Measurements from ENCODE around the gene DPP10. TPM values are rescaled to one million over a fixed set of nuclear protein-coding genes. Genes with fewer than 3 reads are reported as not detected.
"Not testable (repeated sequence)": the region's sequence is repeated elsewhere in the genome, so short reads cannot be mapped to it uniquely, and the experiment has no call there.

DPP10 gene
- not detected in 2 replicates for total RNA-seq

DNA sequence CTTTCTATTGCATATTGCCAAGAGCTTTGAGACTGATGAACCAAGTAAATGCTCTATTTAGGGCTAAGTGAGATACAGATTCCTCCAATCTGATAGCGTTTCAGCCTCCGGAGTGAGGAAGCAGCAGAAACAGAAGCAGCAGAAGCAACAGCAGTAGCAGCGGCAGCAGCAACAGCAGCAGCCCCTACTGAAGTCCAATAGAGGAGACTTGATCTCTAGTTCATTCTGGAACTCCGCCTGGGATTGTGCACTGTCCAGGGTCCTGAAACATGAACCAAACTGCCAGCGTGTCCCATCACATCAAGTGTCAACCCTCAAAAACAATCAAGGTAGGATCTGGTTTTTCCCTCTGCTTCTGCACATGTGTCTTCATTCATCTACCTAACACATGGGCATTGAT, at the start of gene DPP10:
Gene DPP10 (plus strand): TSS at position 132 of the 400 bp plus-strand sequence.
- no peak for DNase-seq (ENCODE audit: low spot score)
- no peaks in the 10 kb centered on the region for H3K9me3 Mint-ChIP-seq
- no peaks in the 10 kb centered on the region for H3K27me3 Mint-ChIP-seq (ENCODE audit: insufficient read depth)
- intact Hi-C loops (cut with micrococcal nuclease): no loop called here
- H3K27ac Mint-ChIP-seq: no peak within 1 kb of the TSS
- H3K36me3 Mint-ChIP-seq (ENCODE audit: low read depth): no peaks in the 10 kb centered on the region
- H3K4me1 Mint-ChIP-seq (ENCODE audit: low read depth): no peaks in the 10 kb centered on the region
- no peak within 1 kb of the TSS for H3K4me3 Mint-ChIP-seq

DNA sequence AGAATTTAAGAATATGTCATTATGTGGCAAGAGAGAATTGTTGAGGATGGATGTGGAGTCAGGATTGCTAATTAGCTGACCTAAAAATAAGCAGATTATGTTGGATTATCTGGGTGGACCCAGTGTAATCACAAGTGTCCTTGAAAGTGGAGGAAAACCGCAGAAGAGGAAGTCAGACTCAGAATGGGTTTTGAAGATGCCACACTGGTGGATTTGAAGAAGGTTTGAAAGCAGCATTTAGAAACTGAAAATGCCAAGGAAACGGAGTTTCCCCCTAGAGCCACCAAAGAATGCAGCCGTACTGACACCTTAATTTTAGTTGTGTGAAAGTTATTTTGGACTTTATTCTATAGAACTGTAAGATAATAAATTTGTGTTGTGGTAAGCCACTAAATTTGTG, 41.6 kb upstream of the DPP10 start:
- DNase-seq (ENCODE audit: low spot score): no peak
- H3K4me3 Mint-ChIP-seq: no peak overlapping the region
- no peaks in the 10 kb centered on the region for H3K27me3 Mint-ChIP-seq (ENCODE audit: insufficient read depth)
- intact Hi-C loops (cut with micrococcal nuclease): no loop called here
- no peaks in the 10 kb centered on the region for H3K36me3 Mint-ChIP-seq (ENCODE audit: low read depth)
- H3K4me1 Mint-ChIP-seq (ENCODE audit: low read depth): no peaks in the 10 kb centered on the region
- no peaks in the 10 kb centered on the region for H3K9me3 Mint-ChIP-seq
- no peak overlapping the region for H3K27ac Mint-ChIP-seq

DNA sequence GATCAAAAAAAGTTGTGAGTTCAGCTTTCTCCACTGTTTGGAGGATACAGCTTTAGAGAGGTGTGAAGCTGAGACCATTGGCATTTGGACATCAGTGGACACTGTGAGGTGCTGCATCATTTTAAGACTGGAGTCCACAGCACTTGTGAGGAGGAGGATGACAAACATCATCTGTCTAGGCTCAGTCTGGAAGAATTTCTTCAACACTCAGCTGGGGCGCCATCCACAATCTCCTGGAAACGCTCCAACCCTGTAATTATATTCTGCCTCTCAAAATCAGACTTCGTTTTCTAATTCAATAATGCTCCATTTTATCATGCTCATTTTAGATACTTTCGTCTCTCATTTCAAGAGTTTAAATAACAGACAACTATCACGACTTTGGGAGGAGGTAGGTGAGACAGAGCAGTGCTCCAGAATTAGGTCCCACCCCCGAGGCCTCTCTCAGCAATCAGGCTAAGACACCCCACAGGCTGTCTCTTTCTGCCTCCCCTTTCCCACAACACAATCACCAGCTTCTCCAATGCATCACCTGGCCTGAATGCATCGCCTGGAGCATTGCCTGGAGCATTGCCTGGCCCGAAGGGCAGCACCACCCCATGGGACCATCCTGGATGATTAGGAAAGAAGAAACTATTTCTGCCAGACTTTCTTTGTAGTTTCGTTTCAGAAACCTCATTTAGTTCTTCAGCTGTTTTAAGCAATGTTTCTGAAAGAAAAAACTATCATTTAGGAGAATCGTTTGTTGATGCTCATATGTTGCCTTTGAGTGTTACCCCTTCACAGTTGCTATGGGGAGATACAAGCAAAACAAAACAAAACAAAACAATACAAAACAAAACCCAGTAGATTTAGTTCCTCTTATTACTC, 37.0 kb upstream of the DPP10 start:
- H3K4me3 Mint-ChIP-seq: no peak overlapping the region
- H3K36me3 Mint-ChIP-seq (ENCODE audit: low read depth): no peaks in the 10 kb centered on the region
- H3K9me3 Mint-ChIP-seq: peaks cover 14% of the 10 kb centered on the region
- no peaks in the 10 kb centered on the region for H3K4me1 Mint-ChIP-seq (ENCODE audit: low read depth)
- no peak for DNase-seq (ENCODE audit: low spot score)
- H3K27ac Mint-ChIP-seq: no peak overlapping the region
- intact Hi-C loops (cut with micrococcal nuclease): no loop called here
- no peaks in the 10 kb centered on the region for H3K27me3 Mint-ChIP-seq (ENCODE audit: insufficient read depth)

DNA sequence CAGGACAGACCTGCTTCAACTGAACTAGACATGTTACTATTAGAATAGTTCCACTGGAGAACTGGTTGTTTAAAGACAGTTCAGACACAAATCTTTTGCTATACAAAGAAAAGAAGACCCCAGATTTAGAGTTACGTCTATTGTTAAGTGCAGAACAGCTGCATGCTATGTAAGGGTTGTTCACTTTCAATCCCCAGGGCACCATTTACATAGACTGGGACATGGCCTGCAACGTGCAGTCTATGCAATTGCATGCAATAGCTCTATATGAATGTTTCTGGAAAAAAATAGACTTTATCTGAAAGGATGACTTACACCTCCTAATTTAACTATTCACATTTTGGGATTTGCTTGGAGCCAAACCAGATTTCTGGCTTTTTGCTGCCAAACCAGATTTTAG, 36.1 kb upstream of the DPP10 start:
- no peak overlapping the region for H3K4me3 Mint-ChIP-seq

DNA sequence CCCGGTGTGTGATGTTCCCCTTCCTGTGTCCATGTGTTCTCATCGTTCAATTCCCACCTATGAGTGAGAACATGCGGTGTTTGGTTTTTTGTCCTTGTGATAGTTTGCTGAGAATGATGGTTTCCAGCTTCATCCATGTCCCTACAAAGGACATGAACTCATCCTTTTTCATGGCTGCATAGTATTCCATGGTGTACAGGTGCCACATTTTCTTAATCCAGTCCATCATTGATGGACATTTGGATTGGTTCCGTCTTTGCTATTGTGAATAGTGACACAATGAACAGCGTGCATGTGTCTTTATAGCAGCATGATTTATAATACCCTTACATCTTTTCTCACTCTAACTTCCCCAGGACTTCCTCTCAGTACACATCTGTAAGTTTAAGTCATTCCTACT, 35.1 kb upstream of the DPP10 start:
- DNase-seq (ENCODE audit: low spot score); H3K36me3 Mint-ChIP-seq (ENCODE audit: low read depth); intact Hi-C loops (cut with micrococcal nuclease); H3K4me3 Mint-ChIP-seq; H3K27me3 Mint-ChIP-seq (ENCODE audit: insufficient read depth); H3K4me1 Mint-ChIP-seq (ENCODE audit: low read depth); H3K27ac Mint-ChIP-seq: not testable (repeated sequence)
- H3K9me3 Mint-ChIP-seq: peaks cover 14% of the 10 kb centered on the region

More for the DNA sequence above, 36.1 kb upstream of the DPP10 start:
- intact Hi-C loops (cut with micrococcal nuclease): no loop called here
- Mint-ChIP-seq H3K27me3 (ENCODE audit: insufficient read depth) (no peaks in the 10 kb centered on the region), H3K36me3 (ENCODE audit: low read depth) (no peaks in the 10 kb centered on the region), H3K4me1 (ENCODE audit: low read depth) (no peaks in the 10 kb centered on the region), H3K27ac (no peak overlapping the region), H3K9me3 (peaks cover 14% of the 10 kb centered on the region)
- DNase-seq (ENCODE audit: low spot score): no peak

DNA sequence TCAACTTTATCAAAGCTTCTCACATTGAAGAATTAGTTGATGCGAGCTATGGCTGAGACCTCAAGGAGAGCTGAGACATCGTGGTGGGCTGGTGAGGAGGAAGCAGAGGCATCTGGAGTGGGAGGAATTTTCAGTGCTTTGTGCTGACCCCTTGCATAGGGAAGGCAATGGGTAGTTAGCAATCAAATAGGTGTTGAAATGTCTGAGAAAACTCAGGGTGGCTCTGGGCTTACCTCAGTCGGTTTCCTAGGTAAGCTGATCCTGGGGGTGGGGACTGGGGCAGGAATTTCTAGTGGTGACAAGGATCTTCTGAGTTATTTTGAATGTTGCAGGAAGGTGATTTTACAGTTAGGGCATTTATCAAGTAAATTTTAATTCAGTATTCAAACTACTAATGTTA, 20.7 kb upstream of the DPP10 start:
- Mint-ChIP-seq H3K4me3 (no peak overlapping the region), H3K36me3 (ENCODE audit: low read depth) (no peaks in the 10 kb centered on the region), H3K27ac (no peak overlapping the region), H3K4me1 (ENCODE audit: low read depth) (no peaks in the 10 kb centered on the region), H3K9me3 (no peaks in the 10 kb centered on the region), H3K27me3 (ENCODE audit: insufficient read depth) (no peaks in the 10 kb centered on the region)
- intact Hi-C loops (cut with micrococcal nuclease): no loop called here
- no peak for DNase-seq (ENCODE audit: low spot score)

DNA sequence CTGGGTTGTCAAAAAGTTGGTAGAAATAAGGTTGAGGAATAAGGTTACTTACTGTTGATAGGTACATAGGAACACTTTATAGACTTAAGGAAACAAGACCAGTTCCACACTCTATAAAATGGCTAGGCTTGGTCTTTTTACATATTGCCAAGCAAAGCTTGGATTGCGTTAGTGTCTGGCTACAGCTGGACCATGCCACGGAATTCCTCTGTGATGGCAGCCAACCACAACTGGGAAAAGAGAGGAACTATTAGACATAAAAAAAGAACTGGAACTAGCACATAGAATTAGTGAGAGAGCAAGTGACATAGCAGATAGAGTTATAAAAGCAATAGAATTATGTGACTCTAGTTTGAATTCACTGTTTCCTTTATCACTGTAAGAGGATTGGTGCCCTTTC, 17.7 kb upstream of the DPP10 start:
- no peak overlapping the region for H3K4me3 Mint-ChIP-seq
- no peaks in the 10 kb centered on the region for H3K27me3 Mint-ChIP-seq (ENCODE audit: insufficient read depth)
- no peaks in the 10 kb centered on the region for H3K9me3 Mint-ChIP-seq
- no peak for DNase-seq (ENCODE audit: low spot score)
- no peaks in the 10 kb centered on the region for H3K36me3 Mint-ChIP-seq (ENCODE audit: low read depth)
- H3K27ac Mint-ChIP-seq: no peak overlapping the region
- intact Hi-C loops (cut with micrococcal nuclease): no loop called here
- H3K4me1 Mint-ChIP-seq (ENCODE audit: low read depth): no peaks in the 10 kb centered on the region

DNA sequence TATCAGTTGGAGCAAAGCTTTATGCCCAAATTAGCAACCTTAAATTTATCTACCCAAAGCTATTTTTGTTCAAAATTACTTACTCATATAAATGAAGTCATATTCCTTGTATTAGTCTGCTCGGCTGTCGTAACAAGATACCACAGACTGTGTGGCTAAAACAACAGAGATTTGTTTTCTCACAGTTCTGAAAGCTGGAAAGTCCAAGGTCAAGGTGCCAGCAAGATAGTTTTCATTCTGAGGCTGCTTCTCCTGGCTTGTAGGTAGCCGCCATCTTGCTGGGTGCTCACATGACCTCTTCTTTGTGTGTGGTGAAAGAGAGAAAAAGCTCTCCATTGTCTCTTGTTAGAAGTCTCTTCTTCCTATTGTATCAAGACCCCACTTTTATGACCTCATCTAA, 15.7 kb upstream of the DPP10 start:
- Mint-ChIP-seq H3K36me3 (ENCODE audit: low read depth) (no peaks in the 10 kb centered on the region), H3K4me3 (no peak overlapping the region), H3K27ac (no peak overlapping the region), H3K4me1 (ENCODE audit: low read depth) (no peaks in the 10 kb centered on the region), H3K9me3 (no peaks in the 10 kb centered on the region), H3K27me3 (ENCODE audit: insufficient read depth) (no peaks in the 10 kb centered on the region)
- no peak for DNase-seq (ENCODE audit: low spot score)
- intact Hi-C loops (cut with micrococcal nuclease): no loop called here

DNA sequence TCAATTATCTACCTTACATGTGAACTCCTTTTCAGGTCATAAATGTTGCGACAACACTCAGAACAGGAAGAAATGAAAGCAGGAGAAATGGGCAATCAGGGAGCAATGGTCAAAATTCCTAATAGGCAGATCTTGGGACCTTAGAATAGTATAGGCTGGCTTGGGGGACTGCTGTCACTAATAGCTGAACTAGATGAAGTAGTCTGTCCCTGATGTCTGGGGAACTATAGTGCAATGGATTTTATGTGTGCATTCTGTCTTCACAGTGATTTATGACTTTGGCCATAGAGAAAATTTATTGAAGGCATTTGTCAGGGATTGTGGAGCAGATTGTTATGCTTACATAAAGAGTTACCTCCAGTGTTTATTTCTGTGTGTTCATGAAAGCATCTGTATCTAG, 6.1 kb upstream of the DPP10 start:
- H3K27ac Mint-ChIP-seq: no peak overlapping the region
- DNase-seq (ENCODE audit: low spot score): no peak
- H3K27me3 Mint-ChIP-seq (ENCODE audit: insufficient read depth): no peaks in the 10 kb centered on the region
- H3K4me3 Mint-ChIP-seq: no peak overlapping the region
- H3K9me3 Mint-ChIP-seq: no peaks in the 10 kb centered on the region
- intact Hi-C loops (cut with micrococcal nuclease): no loop called here
- no peaks in the 10 kb centered on the region for H3K4me1 Mint-ChIP-seq (ENCODE audit: low read depth)
- H3K36me3 Mint-ChIP-seq (ENCODE audit: low read depth): no peaks in the 10 kb centered on the region

DNA sequence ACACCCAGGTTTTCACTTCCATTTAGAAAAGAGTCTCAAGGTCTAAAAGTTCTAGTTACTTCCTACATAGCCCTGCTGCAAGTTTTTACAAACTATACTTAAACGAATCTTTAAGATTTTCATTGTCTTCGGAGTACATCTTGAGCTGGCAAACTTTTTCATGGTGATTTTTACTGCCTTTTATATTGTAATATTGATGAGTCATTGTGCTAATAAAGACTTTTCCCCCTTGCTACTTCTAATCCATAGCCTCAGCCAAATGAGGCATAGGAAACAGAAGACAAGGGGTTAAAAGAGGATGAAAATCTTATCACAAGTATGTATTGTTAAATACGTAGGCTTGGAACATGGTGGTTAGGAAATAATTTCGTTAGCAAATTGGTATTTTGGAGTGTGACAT, 4.1 kb downstream of the DPP10 start:
- Mint-ChIP-seq H3K9me3 (no peaks in the 10 kb centered on the region), H3K27ac (no peak overlapping the region)

DNA sequence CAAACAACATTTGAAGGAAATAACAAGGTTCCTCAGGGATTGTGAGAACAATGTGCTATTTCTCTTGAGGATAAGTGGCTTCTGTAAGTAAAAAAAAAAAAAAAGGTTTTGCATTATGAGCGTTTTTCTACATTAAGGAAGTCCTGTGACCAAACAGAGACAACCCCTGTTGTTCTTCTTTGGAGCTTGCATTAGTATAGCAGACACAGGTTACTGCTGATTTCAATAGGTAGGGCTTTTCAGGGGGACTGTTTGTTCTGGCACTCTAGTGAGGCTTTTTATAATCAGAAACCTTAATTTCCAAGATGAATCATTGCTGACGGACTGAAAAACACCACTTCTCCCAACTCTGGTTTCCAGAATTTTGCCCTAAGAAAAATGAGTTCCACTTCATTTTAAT, 8.2 kb downstream of the DPP10 start:
- no peak overlapping the region for H3K27ac Mint-ChIP-seq
- H3K27me3 Mint-ChIP-seq (ENCODE audit: insufficient read depth): no peaks in the 10 kb centered on the region

More for the DNA sequence above, 4.1 kb downstream of the DPP10 start:
- no peaks in the 10 kb centered on the region for H3K27me3 Mint-ChIP-seq (ENCODE audit: insufficient read depth)
- intact Hi-C loops (cut with micrococcal nuclease): no loop called here
- no peaks in the 10 kb centered on the region for H3K36me3 Mint-ChIP-seq (ENCODE audit: low read depth)
- no peaks in the 10 kb centered on the region for H3K4me1 Mint-ChIP-seq (ENCODE audit: low read depth)
- H3K4me3 Mint-ChIP-seq: no peak overlapping the region
- DNase-seq (ENCODE audit: low spot score): no peak

DNA sequence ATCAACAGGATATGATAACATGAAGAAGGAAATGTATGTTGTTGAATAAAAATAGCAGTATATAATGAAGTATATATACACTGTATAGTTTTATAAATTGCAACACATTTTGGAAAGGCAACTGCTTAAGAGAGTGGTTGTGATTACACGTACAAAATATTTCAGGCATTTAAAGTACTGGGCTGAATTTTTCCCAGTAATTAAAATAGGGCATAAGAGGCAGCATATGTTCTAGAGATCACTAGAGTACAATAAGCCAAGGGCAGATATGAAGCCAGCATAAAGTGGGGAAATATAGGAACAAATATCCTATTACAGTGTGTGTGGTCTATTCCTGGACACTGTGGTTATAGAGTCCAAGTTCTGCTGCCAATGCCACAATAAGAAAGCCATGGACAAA, 14.1 kb downstream of the DPP10 start:
- Mint-ChIP-seq H3K4me3 (no peak overlapping the region), H3K9me3 (no peaks in the 10 kb centered on the region), H3K4me1 (ENCODE audit: low read depth) (no peaks in the 10 kb centered on the region), H3K27me3 (ENCODE audit: insufficient read depth) (no peaks in the 10 kb centered on the region), H3K36me3 (ENCODE audit: low read depth) (no peaks in the 10 kb centered on the region), H3K27ac (no peak overlapping the region)
- no peak for DNase-seq (ENCODE audit: low spot score)
- intact Hi-C loops (cut with micrococcal nuclease): no loop called here

More for the DNA sequence above, 8.2 kb downstream of the DPP10 start:
- DNase-seq (ENCODE audit: low spot score): no peak
- intact Hi-C loops (cut with micrococcal nuclease): no loop called here
- H3K36me3 Mint-ChIP-seq (ENCODE audit: low read depth): no peaks in the 10 kb centered on the region
- H3K4me3 Mint-ChIP-seq: no peak overlapping the region
- no peaks in the 10 kb centered on the region for H3K9me3 Mint-ChIP-seq
- no peaks in the 10 kb centered on the region for H3K4me1 Mint-ChIP-seq (ENCODE audit: low read depth)

DNA sequence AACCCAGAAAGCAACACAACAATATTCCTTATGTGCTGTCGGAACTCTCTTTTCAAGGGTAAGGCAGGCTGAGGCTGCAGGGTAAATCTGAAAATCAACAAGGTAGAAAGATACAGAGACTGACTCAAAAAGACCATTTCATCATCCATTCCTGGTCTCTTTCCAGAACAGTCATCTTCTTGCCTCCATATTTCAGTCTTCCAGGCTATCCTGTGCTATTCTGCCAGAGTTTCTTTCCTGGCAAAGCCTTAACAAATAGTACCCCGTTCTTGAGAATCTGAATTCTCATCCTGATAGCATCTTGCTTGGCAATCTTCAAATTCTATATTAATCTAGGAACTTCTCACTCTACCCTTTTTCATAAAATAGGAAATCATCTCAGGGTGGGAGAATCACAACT, 15.5 kb downstream of the DPP10 start:
- DNase-seq (ENCODE audit: low spot score): no peak
- intact Hi-C loops (cut with micrococcal nuclease): no loop called here
- no peaks in the 10 kb centered on the region for H3K36me3 Mint-ChIP-seq (ENCODE audit: low read depth)
- no peaks in the 10 kb centered on the region for H3K27me3 Mint-ChIP-seq (ENCODE audit: insufficient read depth)
- H3K27ac Mint-ChIP-seq: no peak overlapping the region
- no peak overlapping the region for H3K4me3 Mint-ChIP-seq
- no peaks in the 10 kb centered on the region for H3K9me3 Mint-ChIP-seq
- H3K4me1 Mint-ChIP-seq (ENCODE audit: low read depth): no peaks in the 10 kb centered on the region

DNA sequence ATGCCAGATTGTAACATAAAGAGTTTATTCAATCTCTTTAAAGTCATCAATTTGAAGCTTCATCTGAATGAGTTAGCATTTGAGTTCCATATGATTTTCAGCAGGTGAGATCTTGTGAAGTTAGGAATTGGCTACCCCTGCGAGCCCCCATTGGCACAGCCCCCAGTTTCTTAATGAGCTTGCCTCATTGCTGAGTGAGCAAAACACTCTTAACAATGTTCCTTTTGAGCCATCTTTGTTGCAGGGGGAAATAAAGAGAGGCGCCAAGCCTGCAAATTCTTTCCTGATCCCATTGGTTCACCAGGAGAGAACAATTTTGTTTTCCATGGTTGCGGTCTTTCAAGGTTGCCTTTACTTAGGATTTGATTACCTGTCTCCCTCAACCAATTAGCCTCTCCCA, 18.7 kb downstream of the DPP10 start:
- no peaks in the 10 kb centered on the region for H3K4me1 Mint-ChIP-seq (ENCODE audit: low read depth)
- no peaks in the 10 kb centered on the region for H3K9me3 Mint-ChIP-seq
- H3K4me3 Mint-ChIP-seq: no peak overlapping the region
- H3K27me3 Mint-ChIP-seq (ENCODE audit: insufficient read depth): no peaks in the 10 kb centered on the region
- H3K27ac Mint-ChIP-seq: no peak overlapping the region
- intact Hi-C loops (cut with micrococcal nuclease): no loop called here
- no peaks in the 10 kb centered on the region for H3K36me3 Mint-ChIP-seq (ENCODE audit: low read depth)
- DNase-seq (ENCODE audit: low spot score): no peak

All from activated T-helper 1 cell treated with anti-CD3 and anti-CD28 coated beads, Interleukin-12 subunit alpha, Interleukin-12 subunit beta, Interleukin-2, Interleukin-4 antibody, amounts not matched to agents 30 ng/mL and 10 ng/mL and 1 ng/mL, durations not matched to agents 14 hours and 24 hours and 36 hours (primary cell).